ENCODE data around the gene PLCH2. TPM values are rescaled to one million over a fixed set of nuclear protein-coding genes. Genes with fewer than 3 reads are reported as not detected.
A peak's percentile ranks its signal among the peaks of the same experiment; 100 is the strongest.

Gene PLCH2
- total and polyA plus RNA-seq, 8 donors, result 0.67 to 6.5 (median 3.7) TPM

GRCh38 chr1:2460996-2461751 is 14.9 kb upstream of the PLCH2 start:
- intact Hi-C loops (cut with DNase I), result no loop called here
- H3K27me3 ChIP-seq, result peaks cover 0 to 83% of the 10 kb centered on the region in 2 donors

GRCh38 chr1:2462819-2463218 is 13.3 kb upstream of the PLCH2 start:
- no peak for DNase-seq
- ATAC-seq, result no peak
- Histone ChIP-seq H3K9me3 (no peaks in the 10 kb centered on the region), H3K27me3 (peaks cover 5 to 83% of the 10 kb centered on the region in 2 donors), H3K27ac (no peak overlapping the region), H3K4me3 (no peak overlapping the region), H3K36me3 (no peaks in the 10 kb centered on the region), H3K4me1 (peaks cover 0 to 5% of the 10 kb centered on the region in 2 donors)
- intact Hi-C loops (cut with DNase I), result no loop called here
- no peak for TF ChIP-seq CTCF (IDR thresholded peaks at IDR 0.05)

More at GRCh38 chr1:2460996-2461751, 14.9 kb upstream of the PLCH2 start:
- ATAC-seq, result no peak
- Histone ChIP-seq H3K36me3 (no peaks in the 10 kb centered on the region), H3K4me3 (no peak overlapping the region), H3K27ac (no peak overlapping the region), H3K4me1 (peaks cover 0 to 5% of the 10 kb centered on the region in 2 donors), H3K9me3 (no peaks in the 10 kb centered on the region)
- no peak for DNase-seq
- TF ChIP-seq CTCF (IDR thresholded peaks at IDR 0.05), result no peak

GRCh38 chr1:2463396-2463795 is 12.7 kb upstream of the PLCH2 start:
- Histone ChIP-seq H3K9me3 (no peaks in the 10 kb centered on the region), H3K4me3 (no peak overlapping the region), H3K4me1 (peaks cover 0 to 5% of the 10 kb centered on the region in 2 donors), H3K36me3 (no peaks in the 10 kb centered on the region), H3K27ac (no peak overlapping the region), H3K27me3 (peaks cover 5 to 84% of the 10 kb centered on the region in 2 donors)
- ATAC-seq (no peak), DNase-seq (peak in 2 of 4 donors; percentile 40 to 77)
- intact Hi-C loops (cut with DNase I), result no loop called here
- TF ChIP-seq CTCF (IDR thresholded peaks at IDR 0.05), result no peak

- H3K4me3 ChIP-seq, result no peak overlapping the region
- DNase-seq (no peak), ATAC-seq (no peak)
- TF ChIP-seq CTCF (IDR thresholded peaks at IDR 0.05), result no peak
- H3K27me3 ChIP-seq, result peaks cover 5 to 96% of the 10 kb centered on the region in 2 donors
- H3K36me3 ChIP-seq, result no peaks in the 10 kb centered on the region
- no peaks in the 10 kb centered on the region for H3K9me3 ChIP-seq
- intact Hi-C loops (cut with DNase I), result no loop called here
- H3K4me1 ChIP-seq, result no peaks in the 10 kb centered on the region
- no peak overlapping the region for H3K27ac ChIP-seq
These were observed 10.5 kb upstream of the PLCH2 start for GRCh38 chr1:2465371-2466269.

GRCh38 chr1:2466270-2466665 is 9.8 kb upstream of the PLCH2 start:
- no peaks in the 10 kb centered on the region for H3K9me3 ChIP-seq
- TF ChIP-seq CTCF (IDR thresholded peaks at IDR 0.05), result no peak
- H3K27me3 ChIP-seq, result peaks cover 5 to 96% of the 10 kb centered on the region in 2 donors
- DNase-seq (no peak), ATAC-seq (no peak)
- H3K27ac ChIP-seq, result no peak overlapping the region
- H3K4me3 ChIP-seq, result no peak overlapping the region
- H3K4me1 ChIP-seq, result no peaks in the 10 kb centered on the region
- no peaks in the 10 kb centered on the region for H3K36me3 ChIP-seq
- intact Hi-C loops (cut with DNase I), result no loop called here

Data from left lung (tissue), 10 donors.